ENCODE data around the gene FARP2. TPM values are rescaled to one million over a fixed set of nuclear protein-coding genes. Genes with fewer than 3 reads are reported as not detected.

Gene FARP2
- total and polyA plus RNA-seq, 2 of the 4 experiments (the other 2 are of a cell fraction), result 17.1 to 30.8 TPM

DNA sequence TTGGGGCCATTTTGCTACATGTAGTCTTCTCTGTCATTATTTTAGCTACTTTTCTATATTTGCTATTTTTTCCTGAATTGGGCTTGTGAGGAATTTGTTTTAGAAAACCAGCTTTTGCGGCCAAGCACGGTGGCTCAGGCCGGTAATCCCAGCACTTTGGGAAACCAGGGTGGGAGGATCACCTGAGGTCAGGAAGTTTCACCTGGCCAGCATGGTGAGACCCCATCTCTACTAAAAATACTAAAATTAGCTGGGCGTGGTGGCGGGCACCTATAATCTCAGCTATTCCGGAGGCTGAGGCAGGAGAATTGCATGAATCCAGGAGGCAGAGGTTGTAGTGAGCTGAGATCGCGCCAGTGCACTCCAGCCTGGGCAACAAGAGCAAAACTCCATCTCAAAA is 35.7 kb upstream of the FARP2 start:
- dilution Hi-C loops (cut with HindIII; ENCODE audit: low sequenced_read_pairs, unreplicated experiment) (no loop called here), in situ Hi-C loops (cut with MboI; ENCODE audit: low sequenced_read_pairs) (no loop called here), intact Hi-C loops (cut with micrococcal nuclease) (no loop called here)
- Histone ChIP-seq H3K9me1 (ENCODE audit: insufficient read depth, low read length) (peaks cover 3% of the 10 kb centered on the region; the same call in 1 of the 2 replicates), H3K79me1 (ENCODE audit: low read depth in 1 of 2, low read length in 2 of 2) (peaks cover 3 to 34% of the 10 kb centered on the region in 2 experiments; a peak in 2 of 4 replicates), H2AFZ (replicated peaks; ENCODE audit: low read length, poor library complexity) (no peak overlapping the region), H3K4ac (ENCODE audit: low read depth, low read length) (no peak overlapping the region), H3K4me3 (ENCODE audit: insufficient read depth, low read depth, low read length) (no peak overlapping the region), H2BK15ac (ENCODE audit: low read depth, low read length) (no peak overlapping the region), H2AK9ac (replicated peaks; ENCODE audit: low read depth, low read length, poor library complexity) (no peak overlapping the region), H2BK20ac (ENCODE audit: low read depth, low read length) (no peak overlapping the region), H2AK5ac (ENCODE audit: low read depth, low read length) (no peak overlapping the region), H3K14ac (replicated peaks; ENCODE audit: low read depth, low read length) (no peak overlapping the region), H2BK5ac (ENCODE audit: low read depth, low read length, poor library complexity, severe bottlenecking) (no peak overlapping the region), H4K8ac (ENCODE audit: low read depth in 2 of 2, low read length in 2 of 2) (no peak overlapping the region), H2BK120ac (ENCODE audit: low read depth, low read length) (no peak overlapping the region), H3K4me2 (ENCODE audit: low read depth, low read length) (no peak overlapping the region; the same call in 1 of the 2 replicates), H3K4me1 (ENCODE audit: control insufficient read depth, insufficient read depth, low read length) (peaks cover 6% of the 10 kb centered on the region), H3K36me3 (ENCODE audit: control insufficient read depth, insufficient read depth, low read length) (peaks cover 6% of the 10 kb centered on the region; the same call in 1 of the 2 replicates), H4K91ac (ENCODE audit: insufficient read depth, low read depth, low read length) (no peak overlapping the region), H3K23ac (ENCODE audit: low read depth, low read length) (no peak overlapping the region), H3K9ac (ENCODE audit: low read depth, low read length) (no peak overlapping the region), H3K9me3 (ENCODE audit: control insufficient read depth, insufficient read depth, low read length) (no peaks in the 10 kb centered on the region), H4K5ac (ENCODE audit: low read depth, low read length) (no peak overlapping the region), H3K27ac (ENCODE audit: insufficient read depth, low read length) (no peak overlapping the region), H4K20me1 (ENCODE audit: insufficient read depth, low read length) (peaks cover 91% of the 10 kb centered on the region), H3K56ac (ENCODE audit: extremely low read depth, insufficient read depth, low read length) (no peak overlapping the region), H3K27me3 (ENCODE audit: control insufficient read depth, insufficient read depth, low read length) (no peaks in the 10 kb centered on the region), H3K18ac (ENCODE audit: low read depth, low read length) (no peak overlapping the region)
- ChIA-PET CTCF (no interaction called here), POLR2A (ENCODE audit: unreplicated experiment) (no interaction called here)
- BruUV-seq (replicated peaks), result no TSS peak
- TF ChIP-seq CEBPB (IDR thresholded peaks at IDR 0.05; ENCODE audit: low read depth, low read length) (no peak), MXI1 (IDR thresholded peaks at IDR 0.05; ENCODE audit: borderline replicate concordance, low read depth, low read length) (no peak), RFX5 (IDR thresholded peaks at IDR 0.05; ENCODE audit: low read depth, low read length) (no peak), NFE2L2 (IDR thresholded peaks at IDR 0.05; ENCODE audit: low read depth, low read length) (no peak), RAD21 (IDR thresholded peaks at IDR 0.05; ENCODE audit: low read length) (no peak), USF2 (IDR thresholded peaks at IDR 0.05; ENCODE audit: low read depth, low read length) (no peak), FOS (IDR thresholded peaks at IDR 0.05; ENCODE audit: low read depth, low read length) (no peak), POLR2A (IDR thresholded peaks at IDR 0.05; ENCODE audit: low read depth, low read length) (no peak), MAFK (IDR thresholded peaks at IDR 0.05; ENCODE audit: low read depth, low read length) (no peak), RCOR1 (IDR thresholded peaks at IDR 0.05; ENCODE audit: insufficient replicate concordance, low read length) (no peak), MAZ (IDR thresholded peaks at IDR 0.05; ENCODE audit: borderline replicate concordance, low read depth, low read length) (no peak), SMC3 (IDR thresholded peaks at IDR 0.05; ENCODE audit: low read depth, low read length) (no peak), CHD1 (IDR thresholded peaks at IDR 0.05; ENCODE audit: low read depth, low read length) (no peak), BHLHE40 (IDR thresholded peaks at IDR 0.05; ENCODE audit: low read depth, low read length) (no peak)
- TF ChIP-seq, protein P1, sequence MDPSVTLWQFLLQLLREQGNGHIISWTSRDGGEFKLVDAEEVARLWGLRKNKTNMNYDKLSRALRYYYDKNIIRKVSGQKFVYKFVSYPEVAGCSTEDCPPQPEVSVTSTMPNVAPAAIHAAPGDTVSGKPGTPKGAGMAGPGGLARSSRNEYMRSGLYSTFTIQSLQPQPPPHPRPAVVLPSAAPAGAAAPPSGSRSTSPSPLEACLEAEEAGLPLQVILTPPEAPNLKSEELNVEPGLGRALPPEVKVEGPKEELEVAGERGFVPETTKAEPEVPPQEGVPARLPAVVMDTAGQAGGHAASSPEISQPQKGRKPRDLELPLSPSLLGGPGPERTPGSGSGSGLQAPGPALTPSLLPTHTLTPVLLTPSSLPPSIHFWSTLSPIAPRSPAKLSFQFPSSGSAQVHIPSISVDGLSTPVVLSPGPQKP (IDR thresholded peaks at IDR 0.05; ENCODE audit: borderline replicate concordance, low read depth, low read length), result no peak
- TF ChIP-seq, protein P2, sequence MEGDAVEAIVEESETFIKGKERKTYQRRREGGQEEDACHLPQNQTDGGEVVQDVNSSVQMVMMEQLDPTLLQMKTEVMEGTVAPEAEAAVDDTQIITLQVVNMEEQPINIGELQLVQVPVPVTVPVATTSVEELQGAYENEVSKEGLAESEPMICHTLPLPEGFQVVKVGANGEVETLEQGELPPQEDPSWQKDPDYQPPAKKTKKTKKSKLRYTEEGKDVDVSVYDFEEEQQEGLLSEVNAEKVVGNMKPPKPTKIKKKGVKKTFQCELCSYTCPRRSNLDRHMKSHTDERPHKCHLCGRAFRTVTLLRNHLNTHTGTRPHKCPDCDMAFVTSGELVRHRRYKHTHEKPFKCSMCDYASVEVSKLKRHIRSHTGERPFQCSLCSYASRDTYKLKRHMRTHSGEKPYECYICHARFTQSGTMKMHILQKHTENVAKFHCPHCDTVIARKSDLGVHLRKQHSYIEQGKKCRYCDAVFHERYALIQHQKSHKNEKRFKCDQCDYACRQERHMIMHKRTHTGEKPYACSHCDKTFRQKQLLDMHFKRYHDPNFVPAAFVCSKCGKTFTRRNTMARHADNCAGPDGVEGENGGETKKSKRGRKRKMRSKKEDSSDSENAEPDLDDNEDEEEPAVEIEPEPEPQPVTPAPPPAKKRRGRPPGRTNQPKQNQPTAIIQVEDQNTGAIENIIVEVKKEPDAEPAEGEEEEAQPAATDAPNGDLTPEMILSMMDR (conservative IDR thresholded peaks at IDR 0.05; ENCODE audit: low read depth, low read length), result no peak
- no peak for DNase-seq
- no CpG with 5 or more reads among the region's 8 CpGs for WGBS, 2 experiments (ENCODE audit: extremely low coverage in 2 of 2, insufficient read length in 1 of 2)
- ATAC-seq (ENCODE audit: low read depth), result no peak

All from IMR-90 (cell line).